SH-SY5Y (cell line): ENCODE measurements around the gene SNN.

Experiments
- GATA2 ChIP-seq: IDR thresholded peaks from 2 replicates; pipeline ENCODE4 v1.6.1; 2011; ENCODE audit warnings: mild to moderate bottlenecking, low read depth, low read length
- GATA3 ChIP-seq: IDR thresholded peaks from 2 replicates; pipeline ENCODE4 v1.6.1; 2011; ENCODE audit warnings: low read depth, mild to moderate bottlenecking, low read length, moderate library complexity

Gene SNN

DNA sequence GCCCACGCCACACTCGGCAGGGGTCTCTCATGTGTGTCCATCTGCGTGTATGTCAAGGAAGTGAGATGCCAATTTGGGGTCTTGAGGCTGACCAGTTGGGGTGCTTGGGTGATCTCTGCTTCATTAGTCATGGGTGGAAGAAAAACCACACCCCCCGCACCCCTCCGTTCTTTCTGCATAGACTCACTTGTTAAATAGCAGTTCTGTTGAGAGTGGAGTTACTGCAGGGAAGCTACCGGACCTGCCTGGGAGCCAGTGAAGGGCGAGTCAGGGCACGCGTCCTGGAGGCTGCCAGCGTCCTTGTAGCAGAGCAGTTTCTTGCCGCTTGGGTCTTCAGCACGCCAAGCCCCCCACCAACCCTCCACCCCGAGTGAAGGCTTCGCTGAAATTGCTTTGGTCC is 8.5 kb downstream of the SNN start:
- TF ChIP-seq GATA2 (no peak), GATA3 (no peak)

DNA sequence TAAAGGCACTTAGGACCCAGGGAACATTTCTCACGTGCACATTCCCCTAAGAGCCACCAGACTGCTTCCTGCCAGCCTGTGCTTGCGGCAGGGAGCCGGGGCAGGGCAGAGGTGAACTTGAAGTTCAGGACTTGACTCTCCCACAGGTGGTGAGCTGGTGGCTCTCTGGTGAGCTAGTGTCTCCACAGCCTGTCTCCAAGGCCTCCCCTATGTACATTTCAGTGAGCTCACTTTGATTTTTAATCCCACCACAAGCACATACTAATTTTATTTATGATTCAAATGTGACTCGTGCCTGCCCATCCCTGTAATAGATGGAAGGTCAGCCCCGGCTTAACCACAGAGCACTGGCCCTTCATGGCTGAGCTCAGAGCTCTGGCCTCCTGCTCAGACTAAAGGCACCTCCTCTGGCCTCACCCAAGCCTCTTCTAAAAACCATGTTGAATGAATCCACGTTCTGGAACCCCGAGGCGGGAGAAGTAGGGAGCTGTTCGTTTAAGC is 9.2 kb downstream of the SNN start:
- TF ChIP-seq GATA2 = no peak
- no peak for TF ChIP-seq GATA3

GRCh38 chr16:11677959-11678881 is 10.0 kb downstream of the SNN start:
- no peak for TF ChIP-seq GATA3
- no peak for TF ChIP-seq GATA2

DNA sequence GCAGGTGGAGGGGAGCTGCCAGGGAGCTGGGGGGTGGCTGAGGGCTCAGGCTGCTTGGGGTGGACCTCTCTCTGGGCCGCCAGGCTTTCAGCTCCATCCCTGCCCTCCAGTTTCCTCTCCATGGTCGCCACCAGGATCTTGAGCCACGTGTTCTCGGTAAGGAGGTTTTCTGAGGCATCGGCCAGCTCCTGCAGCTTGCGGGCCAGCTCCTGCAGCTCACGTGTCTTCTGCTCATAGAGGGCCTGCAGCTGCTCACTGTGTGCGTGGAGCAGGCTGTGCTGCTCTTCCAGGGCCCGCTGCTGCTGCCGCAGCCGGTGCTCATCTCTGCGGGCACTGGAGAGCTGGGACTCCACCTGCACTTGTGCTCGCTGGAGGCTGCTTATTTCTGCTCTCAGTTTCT is 11.0 kb downstream of the SNN start:
- TF ChIP-seq GATA2 (no peak), GATA3 (no peak)

DNA sequence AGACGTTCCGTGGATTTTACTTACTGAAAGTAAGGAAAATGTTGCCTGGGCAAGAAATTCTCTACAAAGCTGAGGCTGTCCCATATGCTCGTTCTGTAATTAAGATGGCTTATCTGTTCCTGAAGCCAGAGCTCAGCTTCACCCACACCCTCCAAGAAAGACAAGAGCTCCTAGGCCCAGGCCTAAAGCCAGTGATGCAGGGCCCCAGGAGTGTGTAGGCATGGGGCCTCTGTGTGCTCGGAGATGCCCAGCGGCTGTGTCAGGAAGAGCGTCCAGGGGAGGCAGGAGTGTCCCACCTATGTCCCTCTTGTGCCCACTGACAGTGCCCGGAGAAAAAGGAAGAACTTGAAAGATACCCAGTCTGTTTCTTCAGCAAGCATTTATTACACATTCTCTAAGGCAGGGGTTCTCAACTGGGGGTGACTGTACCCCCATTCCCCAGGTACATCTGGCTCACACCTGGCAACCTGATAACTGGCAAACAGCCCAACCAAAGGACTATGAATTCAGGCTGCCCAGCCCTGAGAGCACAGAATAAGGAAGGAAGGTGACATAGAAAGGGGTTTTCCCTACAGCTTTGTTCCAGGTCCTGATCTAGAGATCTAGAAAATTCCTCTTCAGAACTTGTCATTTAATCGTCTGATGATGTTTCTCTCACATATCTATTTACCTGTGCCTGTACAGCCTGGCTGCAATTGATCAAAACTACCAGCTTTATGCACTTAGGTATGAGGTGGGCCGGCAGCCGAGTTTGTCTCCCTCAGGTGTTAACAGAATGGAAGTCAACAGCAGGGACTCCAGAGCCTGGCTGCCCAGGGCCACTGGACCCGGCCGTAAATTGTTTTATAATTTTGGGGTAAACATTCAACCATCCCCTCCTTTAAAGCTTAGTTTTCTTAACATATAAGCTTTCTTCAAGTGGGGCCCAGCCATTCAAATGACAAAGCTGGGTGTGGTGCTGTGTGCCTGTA is 12.0 kb downstream of the SNN start:
- TF ChIP-seq GATA2 (no peak), GATA3 (no peak)

DNA sequence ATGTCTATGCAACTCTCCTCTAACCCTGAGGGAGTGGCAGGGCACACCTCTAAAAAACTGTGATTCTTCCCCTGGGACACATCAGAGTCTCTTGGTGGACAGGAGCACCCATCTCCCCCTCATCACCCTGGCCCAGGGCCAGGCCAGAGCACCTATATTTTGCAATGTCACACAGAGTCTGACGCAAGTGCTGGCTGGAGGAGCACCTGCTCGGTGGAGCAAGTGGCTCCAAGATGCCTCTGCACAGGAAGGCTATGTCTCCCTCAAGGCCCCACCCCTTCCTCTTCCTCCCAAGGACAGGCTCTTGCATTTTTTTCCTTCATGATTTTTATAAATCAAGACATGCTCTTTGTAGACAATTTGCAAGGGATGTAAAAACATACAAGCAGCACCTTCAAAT is 13.3 kb downstream of the SNN start:
- TF ChIP-seq GATA2 = no peak
- no peak for TF ChIP-seq GATA3

DNA sequence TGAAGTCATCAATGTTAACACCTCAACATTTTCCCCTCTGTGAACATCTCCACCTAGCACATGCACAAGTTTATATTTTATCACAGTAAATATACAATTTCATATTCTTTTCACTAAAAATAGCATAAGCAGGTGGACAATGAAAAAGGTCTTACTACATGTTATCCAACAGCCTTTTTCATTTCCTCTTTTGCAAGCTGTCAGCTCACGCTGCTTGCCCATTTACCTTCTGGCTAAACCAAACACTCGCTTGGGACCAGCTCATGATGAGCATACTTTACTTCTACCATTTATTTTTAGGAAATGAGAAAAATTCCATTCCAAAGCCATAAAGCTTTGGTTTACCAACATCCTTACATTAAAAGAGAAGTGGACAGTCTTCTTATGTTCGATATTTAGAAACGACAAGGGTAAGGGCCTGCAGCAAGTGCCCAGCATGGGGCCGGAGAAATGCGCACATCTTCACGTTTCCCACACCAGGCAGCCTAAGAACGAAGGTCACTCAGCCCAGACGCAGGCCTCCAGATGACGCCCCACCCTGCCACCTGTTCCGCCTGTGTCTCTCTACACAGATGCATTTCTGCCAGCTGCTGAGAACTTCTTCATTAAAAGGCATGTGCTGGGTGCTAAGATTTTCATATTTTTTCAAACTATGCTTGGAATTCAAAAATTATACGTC is 13.9 kb downstream of the SNN start:
- no peak for TF ChIP-seq GATA3
- no peak for TF ChIP-seq GATA2

DNA sequence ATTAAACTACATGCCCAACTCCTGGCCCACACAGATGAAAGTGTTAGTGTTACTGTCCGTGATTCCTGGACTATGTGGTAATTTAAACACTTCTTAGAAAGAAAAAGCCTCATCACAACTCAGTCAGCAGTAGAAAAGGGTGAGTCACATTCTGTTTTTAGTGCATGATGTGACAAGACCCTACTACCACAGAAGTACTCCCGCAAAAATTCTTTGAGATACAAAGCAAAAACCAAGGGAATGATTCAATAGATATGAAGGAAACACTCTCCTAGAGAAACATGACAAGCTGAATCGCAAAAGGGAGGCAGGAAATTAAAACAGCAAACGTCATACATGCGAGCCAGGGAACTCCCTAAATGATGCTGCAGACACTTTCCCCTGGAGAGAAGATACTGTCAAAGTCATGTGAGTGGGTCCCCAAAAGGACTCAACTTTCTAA is 14.4 kb downstream of the SNN start:
- TF ChIP-seq GATA2 = no peak
- TF ChIP-seq GATA3 = no peak

DNA sequence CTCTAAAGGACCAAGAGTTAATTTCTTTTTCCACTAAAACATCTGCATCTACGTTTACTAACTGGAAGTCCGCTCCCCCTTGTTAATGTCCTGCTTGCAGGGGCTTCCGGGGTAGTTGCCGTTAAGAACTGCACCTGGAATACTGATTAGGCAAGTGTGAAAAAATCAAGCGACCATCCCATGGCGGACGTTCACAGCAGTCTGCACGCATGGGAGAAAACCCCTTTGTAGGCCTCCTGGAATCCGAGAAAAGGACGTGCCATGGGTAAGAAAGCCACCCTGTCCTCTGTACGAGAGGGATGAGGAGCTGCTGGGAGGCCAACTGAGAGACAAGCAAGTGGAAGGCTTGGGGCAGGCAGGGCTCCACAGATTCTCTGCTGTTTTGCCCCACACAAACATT is 14.9 kb downstream of the SNN start:
- no peak for TF ChIP-seq GATA3
- no peak for TF ChIP-seq GATA2

DNA sequence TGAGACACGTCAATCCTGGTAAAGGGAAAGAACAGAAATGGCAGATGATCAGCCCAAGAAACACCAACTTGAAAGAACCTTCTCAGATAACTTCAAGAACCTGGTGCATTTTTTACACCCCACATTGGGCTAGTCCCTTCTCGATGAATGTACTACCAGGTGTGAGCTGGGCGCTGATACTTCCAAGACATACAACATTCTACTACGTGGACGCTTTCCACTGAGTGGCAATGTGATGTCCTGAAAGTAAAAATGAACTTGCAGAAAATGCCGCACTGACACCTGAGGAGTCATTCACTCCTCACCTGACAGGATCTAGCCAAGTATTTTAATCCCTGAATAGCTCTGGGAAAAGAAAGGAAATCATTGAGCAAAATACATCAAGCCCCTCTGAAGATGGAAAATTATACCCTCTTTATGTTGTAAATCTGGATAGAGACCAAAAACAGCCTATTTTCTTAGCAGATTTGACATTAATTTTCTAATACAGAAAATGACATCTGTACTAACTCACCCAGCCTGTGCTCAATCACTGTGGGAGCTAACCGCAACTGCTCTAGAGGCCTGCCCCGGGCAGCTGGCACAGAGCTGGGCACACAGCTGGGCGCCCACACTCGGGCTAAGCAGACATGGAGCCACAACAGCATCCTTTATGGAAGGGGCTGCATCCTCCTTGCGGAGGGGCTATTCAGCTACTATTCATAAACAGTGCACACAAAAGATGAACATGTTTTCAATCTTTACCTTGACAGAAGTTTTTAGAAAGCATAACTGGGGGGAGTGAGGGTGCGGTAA is 16.2 kb downstream of the SNN start:
- TF ChIP-seq GATA2 (no peak), GATA3 (no peak)

DNA sequence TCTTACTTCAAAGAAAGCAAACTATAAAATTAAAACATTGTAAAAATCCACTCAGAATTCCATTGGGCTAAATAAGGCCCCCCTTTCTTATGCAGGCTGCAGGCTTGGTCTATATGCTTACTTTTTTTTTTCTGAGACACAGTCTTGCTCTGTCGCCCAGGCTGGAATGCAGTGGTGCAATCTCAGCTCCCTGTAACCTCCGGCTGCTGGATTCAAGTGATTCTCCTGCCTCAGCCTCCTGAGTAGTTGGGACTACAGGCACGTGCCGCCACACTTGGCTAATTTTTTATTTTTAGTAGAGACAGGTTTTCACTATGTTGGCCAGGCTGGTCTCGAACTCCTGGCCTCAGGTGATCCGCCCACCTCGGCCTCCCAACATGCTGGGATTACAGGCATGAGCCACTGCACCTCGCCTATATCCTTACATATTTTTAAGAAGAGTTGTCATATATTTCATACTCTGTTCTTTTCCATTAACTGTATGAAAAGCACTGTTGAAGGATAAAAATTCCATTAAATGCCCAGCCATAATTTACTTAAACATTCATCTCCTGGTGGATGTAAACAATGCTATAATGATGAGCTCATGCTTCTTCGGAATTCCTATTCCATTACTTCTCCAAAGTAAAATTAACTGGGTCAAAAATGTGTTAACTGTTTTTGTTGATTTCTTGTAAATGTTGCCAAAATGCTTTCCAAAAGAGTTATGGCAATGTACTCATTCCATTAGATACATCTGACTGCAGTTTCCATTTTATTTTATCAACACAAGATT is 17.8 kb downstream of the SNN start:
- TF ChIP-seq GATA2 (no peak), GATA3 (no peak)

DNA sequence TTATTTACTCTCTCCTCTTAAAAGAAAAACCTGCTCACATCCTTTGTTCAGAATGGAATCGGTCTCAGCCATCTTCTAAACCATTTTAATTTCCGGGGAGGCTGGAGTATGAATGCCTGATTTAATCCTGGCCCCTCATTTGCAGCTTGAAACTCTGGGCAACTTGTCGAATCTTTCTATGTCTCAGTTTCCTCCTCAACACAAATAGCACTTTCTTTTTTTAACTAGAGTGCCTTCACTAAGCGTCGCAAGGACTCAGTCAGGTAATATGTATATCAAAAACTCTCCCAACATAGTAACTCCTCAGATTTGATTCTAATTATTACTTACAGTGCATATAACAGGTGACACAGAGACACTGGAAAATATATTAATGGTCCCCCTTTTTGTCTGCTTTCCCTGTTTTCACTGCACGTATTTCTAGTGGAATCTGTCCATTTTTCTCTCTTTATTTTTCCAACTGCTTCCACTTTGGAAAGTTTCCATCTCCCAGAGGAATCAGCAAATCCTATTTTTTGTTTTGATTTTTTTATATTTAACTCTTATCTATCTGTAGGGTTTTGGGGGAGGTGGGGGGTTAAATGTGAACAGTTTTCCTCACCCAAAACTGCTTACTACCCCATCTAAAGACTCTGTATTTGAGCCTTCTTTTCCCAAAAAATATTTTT is 18.6 kb downstream of the SNN start:
- no peak for TF ChIP-seq GATA3
- no peak for TF ChIP-seq GATA2
